ENCODE results near the gene RHBDD3. TPM values are rescaled to one million over a fixed set of nuclear protein-coding genes. Genes with fewer than 3 reads are reported as not detected.

RHBDD3 gene
- total and polyA plus RNA-seq, 9 of the 15 experiments (the other 6 are each of a cell fraction or from before 2014, with no cell fraction given) = 0.32 to 35.6 (median 14.0) TPM

GRCh38 chr22:29212743-29213142 is 55.0 kb downstream of the RHBDD3 start:
- Histone ChIP-seq H3K9me3 (replicated peaks; ENCODE audit: control insufficient read depth, insufficient read depth, low read depth, low read length) (no peaks in the 10 kb centered on the region), H3K36me3 (ENCODE audit: control insufficient read depth, insufficient read depth, low read length) (no peaks in the 10 kb centered on the region), H3K27ac (ENCODE audit: extremely low read depth, low read depth, low read length) (no peak overlapping the region), H2AFZ (ENCODE audit: low read depth, low read length) (no peak overlapping the region), H3K79me2 (ENCODE audit: control insufficient read depth, insufficient read depth, low read length) (no peaks in the 10 kb centered on the region), H3K27me3 (ENCODE audit: control insufficient read depth in 2 of 2, insufficient read depth in 2 of 2, low read length in 2 of 2) (no peaks in the 10 kb centered on the region), H3K9me1 (ENCODE audit: control insufficient read depth, insufficient read depth, low read length) (no peaks in the 10 kb centered on the region), H3K4me3 (no peak overlapping the region), H4K20me1 (replicated peaks; ENCODE audit: control insufficient read depth, insufficient read depth, low read length) (no peaks in the 10 kb centered on the region), H3K4me1 (replicated peaks in 1 of 2; ENCODE audit: control insufficient read depth in 2 of 2, insufficient read depth in 2 of 2, low read length in 2 of 2) (peaks cover 0 to 14% of the 10 kb centered on the region in 2 experiments; a peak in 1 of 5 replicates), H3K9ac (ENCODE audit: insufficient read depth in 1 of 2, low read depth in 2 of 2, low read length in 2 of 2) (no peak overlapping the region), H3K4me2 (ENCODE audit: insufficient read depth, low read length) (no peak overlapping the region)
- BruUV-seq (replicated peaks) = no TSS peak
- ChIA-PET CTCF (ENCODE audit: low intra/inter-chr PET ratio) (no interaction called here), POLR2A (interaction anchor here (0.9 to 1.6 kb wide), 2 partner anchors 12 kb away, joined by 3 to 4 read pairs; no protein-coding TSS in a partner anchor)
- intact Hi-C loops (cut with micrococcal nuclease) = no loop called here
- WGBS (ENCODE audit: insufficient coverage, low coverage, missing lambda C conversion rate) = 79% methylated on average over 11 of the region's 11 CpGs
- in situ Hi-C loops (cut with MboI) = no loop called here
- no peak for TF ChIP-seq ZNF668 (CRISPR knock-in tag; IDR thresholded peaks at IDR 0.05)
- TF ChIP-seq ZNF830 (CRISPR knock-in tag; IDR thresholded peaks at IDR 0.05) = no peak
- no peak for TF ChIP-seq STAT5A (IDR thresholded peaks at IDR 0.05; ENCODE audit: borderline replicate concordance, low read length)
- no peak for TF ChIP-seq ZNF778 (CRISPR knock-in tag; IDR thresholded peaks at IDR 0.05)
- no peak for TF ChIP-seq CHAMP1 (IDR thresholded peaks at IDR 0.05)
- no peak for TF ChIP-seq HNRNPK (IDR thresholded peaks at IDR 0.05; ENCODE audit: low read depth, low read length, poor library complexity, severe bottlenecking)
- no peak for TF ChIP-seq ARHGAP35 (IDR thresholded peaks at IDR 0.05; ENCODE audit: partially characterized antibody)
- no peak for TF ChIP-seq ZNF707 (CRISPR knock-in tag; conservative IDR thresholded peaks at IDR 0.05)
- no peak for TF ChIP-seq ZFPM2 (CRISPR knock-in tag; IDR thresholded peaks at IDR 0.05)
- no peak for TF ChIP-seq TFAM (CRISPR knock-in tag; conservative IDR thresholded peaks at IDR 0.05)
- TF ChIP-seq MXI1 (IDR thresholded peaks at IDR 0.05; ENCODE audit: low read depth, low read length) = no peak
- TF ChIP-seq FOSL1 (tag; conservative IDR thresholded peaks at IDR 0.05) = no peak
- TF ChIP-seq, protein P1, sequence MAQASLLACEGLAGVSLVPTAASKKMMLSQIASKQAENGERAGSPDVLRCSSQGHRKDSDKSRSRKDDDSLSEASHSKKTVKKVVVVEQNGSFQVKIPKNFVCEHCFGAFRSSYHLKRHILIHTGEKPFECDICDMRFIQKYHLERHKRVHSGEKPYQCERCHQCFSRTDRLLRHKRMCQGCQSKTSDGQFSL (CRISPR knock-in tag; IDR thresholded peaks at IDR 0.05) = no peak
- TF ChIP-seq, protein P1 (tag; IDR thresholded peaks at IDR 0.05) = no peak
- TF ChIP-seq, protein P2, sequence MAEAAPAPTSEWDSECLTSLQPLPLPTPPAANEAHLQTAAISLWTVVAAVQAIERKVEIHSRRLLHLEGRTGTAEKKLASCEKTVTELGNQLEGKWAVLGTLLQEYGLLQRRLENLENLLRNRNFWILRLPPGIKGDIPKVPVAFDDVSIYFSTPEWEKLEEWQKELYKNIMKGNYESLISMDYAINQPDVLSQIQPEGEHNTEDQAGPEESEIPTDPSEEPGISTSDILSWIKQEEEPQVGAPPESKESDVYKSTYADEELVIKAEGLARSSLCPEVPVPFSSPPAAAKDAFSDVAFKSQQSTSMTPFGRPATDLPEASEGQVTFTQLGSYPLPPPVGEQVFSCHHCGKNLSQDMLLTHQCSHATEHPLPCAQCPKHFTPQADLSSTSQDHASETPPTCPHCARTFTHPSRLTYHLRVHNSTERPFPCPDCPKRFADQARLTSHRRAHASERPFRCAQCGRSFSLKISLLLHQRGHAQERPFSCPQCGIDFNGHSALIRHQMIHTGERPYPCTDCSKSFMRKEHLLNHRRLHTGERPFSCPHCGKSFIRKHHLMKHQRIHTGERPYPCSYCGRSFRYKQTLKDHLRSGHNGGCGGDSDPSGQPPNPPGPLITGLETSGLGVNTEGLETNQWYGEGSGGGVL (CRISPR knock-in tag; IDR thresholded peaks at IDR 0.05) = no peak
- no peak for TF ChIP-seq ZC3H8 (IDR thresholded peaks at IDR 0.05)
- ATAC-seq (no peak), DNase-seq (ENCODE audit: extremely low read depth in 1 of 4, low spot score in 3 of 4) (no peak), FAIRE-seq (no peak)

All from K562 (cell line).